Natural killer cell treated with Interleukin-12 subunit alpha and Interleukin-12 subunit beta and Interleukin-15 and Interleukin-18, amount 100 ng/mL, for 72 hours (primary cell): ENCODE results near the gene BAIAP2. TPM values are rescaled to one million over a fixed set of nuclear protein-coding genes. Genes with fewer than 3 reads are reported as not detected.

Experiments used
- ATAC-seq, 2 donors: fragments of 150-1000 bp; cut with Tn5 transposase in 1 of 2; sonication (Bioruptor Pico), chemical (Tn5 transposase) in 1 of 2; 2 replicates each; pipeline ENCODE4 v1.10.0; 2021
- DNase-seq: peaks from one replicate; pipeline ENCODE4 v3.0.0; 2022; ENCODE audit warnings: low spot score
- H3K27ac Mint-ChIP-seq, 2 donors: 1 replicate in 1 of 2; 2 replicates in 1 of 2; pipeline ENCODE4 v1.8.0; 2022; ENCODE audit warnings: mixed read lengths in 2 of 2, mild to moderate bottlenecking in 1 of 2, moderate library complexity in 1 of 2
- H3K27me3 Mint-ChIP-seq, 2 donors: 1 replicate in 1 of 2; 2 replicates in 1 of 2; pipeline ENCODE4 v1.8.0; 2022; ENCODE audit warnings: mixed read lengths in 2 of 2
- H3K36me3 Mint-ChIP-seq: one replicate; pipeline ENCODE4 v1.8.0; 2022; ENCODE audit warnings: mixed read lengths
- H3K4me1 Mint-ChIP-seq, 2 donors: 1 replicate in 1 of 2; 2 replicates in 1 of 2; pipeline ENCODE4 v1.8.0; 2022; ENCODE audit warnings: low read depth in 2 of 2, mixed read lengths in 2 of 2, mild to moderate bottlenecking in 1 of 2
- H3K4me3 Mint-ChIP-seq: one replicate; pipeline ENCODE4 v1.8.0; 2022; ENCODE audit warnings: mixed read lengths
- H3K9me3 Mint-ChIP-seq: 2 replicates; pipeline ENCODE4 v1.8.0; 2022; ENCODE audit warnings: mixed read lengths
- total RNA-seq, 2 donors: library from RNA; stranded (reverse); gene quantifications; one replicate each; pipeline ENCODE4 v1.2.3, GENCODE V29; 2022

Gene BAIAP2
- total RNA-seq, 2 donors from 2014 or later, result 7.3 to 9.6 TPM

GRCh38 chr17:81052199-81052997, 17.4 kb downstream of the BAIAP2 start:
- Mint-ChIP-seq H3K4me3 (no peak overlapping the region), H3K27ac (no peak overlapping the region), H3K27me3 (no peaks in the 10 kb centered on the region), H3K9me3 (no peaks in the 10 kb centered on the region), H3K4me1 (peaks cover 5 to 14% of the 10 kb centered on the region in 2 donors), H3K36me3 (no peaks in the 10 kb centered on the region)
- ATAC-seq, result no peak
- DNase-seq, result no peak

GRCh38 chr17:81053041-81053970, 18.4 kb downstream of the BAIAP2 start:
- DNase-seq, result no peak
- Mint-ChIP-seq H3K4me3 (no peak overlapping the region), H3K36me3 (no peaks in the 10 kb centered on the region), H3K27ac (no peak overlapping the region), H3K27me3 (no peaks in the 10 kb centered on the region), H3K9me3 (no peaks in the 10 kb centered on the region), H3K4me1 (peaks cover 5 to 12% of the 10 kb centered on the region in 2 donors)
- no peak for ATAC-seq

- Mint-ChIP-seq H3K9me3 (no peaks in the 10 kb centered on the region), H3K36me3 (no peaks in the 10 kb centered on the region), H3K27me3 (no peaks in the 10 kb centered on the region), H3K4me1 (peaks cover 3 to 5% of the 10 kb centered on the region in 2 donors), H3K27ac (no peak overlapping the region), H3K4me3 (no peak overlapping the region)
- DNase-seq (no peak), ATAC-seq (no peak)
Measured at GRCh38 chr17:81054308-81054707, 19.4 kb downstream of the BAIAP2 start.

- H3K4me1 Mint-ChIP-seq, result no peaks in the 10 kb centered on the region
- ATAC-seq (no peak), DNase-seq (no peak)
- H3K9me3 Mint-ChIP-seq, result no peaks in the 10 kb centered on the region
- H3K27ac Mint-ChIP-seq, result no peak overlapping the region
- H3K4me3 Mint-ChIP-seq, result no peak overlapping the region
- H3K27me3 Mint-ChIP-seq, result no peaks in the 10 kb centered on the region
- H3K36me3 Mint-ChIP-seq, result no peaks in the 10 kb centered on the region
Measured at GRCh38 chr17:81054881-81055370, 20.0 kb downstream of the BAIAP2 start.

- Mint-ChIP-seq H3K4me3 (no peak overlapping the region), H3K9me3 (no peaks in the 10 kb centered on the region), H3K4me1 (no peaks in the 10 kb centered on the region), H3K27ac (no peak overlapping the region), H3K36me3 (no peaks in the 10 kb centered on the region), H3K27me3 (no peaks in the 10 kb centered on the region)
- DNase-seq (no peak), ATAC-seq (no peak)
Measured at GRCh38 chr17:81056312-81056711, 21.4 kb downstream of the BAIAP2 start.

GRCh38 chr17:81057079-81057730, 22.3 kb downstream of the BAIAP2 start:
- Mint-ChIP-seq H3K27me3 (no peaks in the 10 kb centered on the region), H3K36me3 (no peaks in the 10 kb centered on the region), H3K4me1 (no peaks in the 10 kb centered on the region), H3K9me3 (no peaks in the 10 kb centered on the region), H3K4me3 (no peak overlapping the region), H3K27ac (no peak overlapping the region)
- DNase-seq (no peak), ATAC-seq (no peak)

GRCh38 chr17:81057777-81058176, 22.8 kb downstream of the BAIAP2 start:
- no peaks in the 10 kb centered on the region for H3K27me3 Mint-ChIP-seq
- ATAC-seq (no peak), DNase-seq (no peak)
- H3K4me1 Mint-ChIP-seq, result no peaks in the 10 kb centered on the region
- H3K36me3 Mint-ChIP-seq, result no peaks in the 10 kb centered on the region
- no peak overlapping the region for H3K4me3 Mint-ChIP-seq
- no peak overlapping the region for H3K27ac Mint-ChIP-seq
- no peaks in the 10 kb centered on the region for H3K9me3 Mint-ChIP-seq

GRCh38 chr17:81058263-81058871, 23.4 kb downstream of the BAIAP2 start:
- Mint-ChIP-seq H3K36me3 (no peaks in the 10 kb centered on the region), H3K9me3 (no peaks in the 10 kb centered on the region), H3K4me3 (no peak overlapping the region), H3K27me3 (no peaks in the 10 kb centered on the region), H3K27ac (no peak overlapping the region), H3K4me1 (no peaks in the 10 kb centered on the region)
- no peak for ATAC-seq
- DNase-seq, result no peak

- Mint-ChIP-seq H3K36me3 (no peaks in the 10 kb centered on the region), H3K27me3 (no peaks in the 10 kb centered on the region), H3K4me3 (no peak overlapping the region), H3K27ac (no peak overlapping the region), H3K9me3 (no peaks in the 10 kb centered on the region), H3K4me1 (no peaks in the 10 kb centered on the region)
- DNase-seq, result no peak
- ATAC-seq, result no peak
Measured at GRCh38 chr17:81059026-81059425, 24.1 kb downstream of the BAIAP2 start.

- H3K27me3 Mint-ChIP-seq, result no peaks in the 10 kb centered on the region
- no peak overlapping the region for H3K27ac Mint-ChIP-seq
- ATAC-seq (no peak), DNase-seq (no peak)
- H3K4me1 Mint-ChIP-seq, result no peaks in the 10 kb centered on the region
- no peaks in the 10 kb centered on the region for H3K36me3 Mint-ChIP-seq
- H3K9me3 Mint-ChIP-seq, result no peaks in the 10 kb centered on the region
- H3K4me3 Mint-ChIP-seq, result no peak overlapping the region
Measured at GRCh38 chr17:81060416-81060815, 25.5 kb downstream of the BAIAP2 start.

GRCh38 chr17:81061027-81061735, 26.2 kb downstream of the BAIAP2 start:
- Mint-ChIP-seq H3K4me1 (no peaks in the 10 kb centered on the region), H3K27ac (no peak overlapping the region), H3K36me3 (no peaks in the 10 kb centered on the region), H3K4me3 (no peak overlapping the region), H3K9me3 (no peaks in the 10 kb centered on the region), H3K27me3 (no peaks in the 10 kb centered on the region)
- ATAC-seq, result no peak
- no peak for DNase-seq

- H3K4me3 Mint-ChIP-seq, result no peak overlapping the region
Measured at GRCh38 chr17:81062014-81062780, 27.2 kb downstream of the BAIAP2 start.

More at GRCh38 chr17:81062014-81062780, 27.2 kb downstream of the BAIAP2 start:
- Mint-ChIP-seq H3K4me1 (no peaks in the 10 kb centered on the region), H3K9me3 (no peaks in the 10 kb centered on the region), H3K36me3 (no peaks in the 10 kb centered on the region), H3K27me3 (no peaks in the 10 kb centered on the region), H3K27ac (no peak overlapping the region)
- DNase-seq, result no peak
- ATAC-seq, result no peak
